Ecto neural progenitor cell (in vitro differentiated cells): Measurements from ENCODE around the gene COX4I1.
"Not testable (repeated sequence)": the region's sequence is repeated elsewhere in the genome, so short reads cannot be mapped to it uniquely, and the experiment has no call there.

Source experiments
- DNase-seq: peaks from one replicate; pipeline ENCODE4 v3.0.0-alpha.2; 2018; ENCODE audit warnings: low spot score

COX4I1 gene

DNA sequence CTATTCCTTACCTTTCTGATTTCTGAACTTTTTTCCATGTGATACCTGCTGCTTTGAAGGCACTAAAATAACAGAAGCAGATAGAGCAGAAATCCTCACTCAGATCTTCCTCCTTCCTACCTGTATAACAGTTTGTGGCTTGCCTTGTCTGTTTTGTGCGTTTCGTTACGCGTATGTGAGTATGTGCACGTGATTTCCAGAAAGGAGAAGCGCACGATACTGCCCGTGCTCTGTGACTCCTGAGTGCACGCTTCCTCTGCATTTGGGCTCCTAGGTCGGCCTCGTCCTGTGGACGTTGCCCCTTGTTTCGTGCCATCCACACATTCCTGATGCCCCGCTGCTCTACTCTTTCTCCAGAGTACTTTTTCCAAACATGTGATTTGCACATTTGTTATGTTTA, 4.1 kb downstream of the COX4I1 start:
- DNase-seq = no peak

- no peak for DNase-seq
Measured at GRCh38 chr16:85805442-85806045, 6.0 kb downstream of the COX4I1 start.

- no peak for DNase-seq
Measured at GRCh38 chr16:85806539-85806938, 7.0 kb downstream of the COX4I1 start.

DNA sequence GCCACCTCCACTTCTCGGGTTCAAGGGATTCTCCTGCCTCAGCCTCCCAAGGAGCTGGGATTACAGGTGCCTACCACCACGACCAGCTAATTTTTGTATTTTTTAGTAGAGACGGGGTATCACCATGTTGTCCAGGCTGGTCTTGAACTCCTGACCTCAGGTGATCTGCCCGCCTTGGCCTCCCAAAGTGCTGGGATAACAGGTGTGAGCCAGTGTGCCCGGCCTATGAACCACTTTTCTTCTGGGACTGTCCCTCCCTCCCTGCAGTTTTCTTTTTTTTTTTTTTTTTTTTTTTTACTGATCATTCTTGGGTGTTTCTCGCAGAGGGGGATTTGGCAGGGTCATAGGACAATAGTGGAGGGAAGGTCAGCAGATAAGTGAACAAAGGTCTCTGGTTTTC, 7.8 kb downstream of the COX4I1 start:
- not testable (repeated sequence) for DNase-seq

DNA sequence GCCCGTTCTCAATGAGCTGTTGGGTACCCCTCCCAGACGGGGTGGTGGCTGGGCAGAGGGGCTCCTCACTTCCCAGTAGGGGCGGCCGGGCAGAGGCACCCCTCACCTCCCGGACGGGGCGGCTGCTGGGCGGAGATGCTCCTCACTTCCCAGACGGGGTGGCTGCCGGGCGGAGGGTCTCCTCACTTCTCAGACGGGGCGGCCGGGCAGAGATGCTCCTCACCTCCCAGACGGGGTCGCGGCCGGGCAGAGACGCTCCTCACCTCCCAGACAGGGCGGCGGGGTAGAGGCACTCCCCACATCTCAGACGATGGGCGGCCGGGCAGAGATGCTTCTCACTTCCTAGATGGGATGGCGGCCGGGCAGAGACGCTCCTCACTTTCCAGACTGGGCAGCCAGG, 8.6 kb downstream of the COX4I1 start:
- not testable (repeated sequence) for DNase-seq

GRCh38 chr16:85808926-85809325, 9.4 kb downstream of the COX4I1 start:
- no peak for DNase-seq

DNA sequence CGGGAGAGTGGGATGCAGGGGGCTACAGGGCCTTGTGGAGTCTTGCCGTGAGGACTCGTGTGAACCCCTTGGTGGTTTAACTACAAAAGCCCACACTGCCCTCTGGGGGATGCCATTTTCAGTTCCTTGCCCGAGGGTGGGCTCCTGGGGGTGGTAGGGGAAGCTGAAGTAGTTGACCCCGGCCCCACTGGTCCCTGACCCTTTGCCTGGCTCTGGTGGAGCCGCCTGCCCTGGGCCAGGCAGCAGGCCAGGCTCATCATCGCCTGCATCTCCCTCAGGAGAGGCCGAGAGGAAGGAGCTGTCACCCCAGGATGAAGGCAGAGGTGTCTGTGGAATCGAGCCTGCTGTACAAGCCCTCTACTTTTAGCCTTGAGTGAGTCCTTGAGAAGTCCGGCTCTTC, 10.2 kb downstream of the COX4I1 start:
- no peak for DNase-seq

DNA sequence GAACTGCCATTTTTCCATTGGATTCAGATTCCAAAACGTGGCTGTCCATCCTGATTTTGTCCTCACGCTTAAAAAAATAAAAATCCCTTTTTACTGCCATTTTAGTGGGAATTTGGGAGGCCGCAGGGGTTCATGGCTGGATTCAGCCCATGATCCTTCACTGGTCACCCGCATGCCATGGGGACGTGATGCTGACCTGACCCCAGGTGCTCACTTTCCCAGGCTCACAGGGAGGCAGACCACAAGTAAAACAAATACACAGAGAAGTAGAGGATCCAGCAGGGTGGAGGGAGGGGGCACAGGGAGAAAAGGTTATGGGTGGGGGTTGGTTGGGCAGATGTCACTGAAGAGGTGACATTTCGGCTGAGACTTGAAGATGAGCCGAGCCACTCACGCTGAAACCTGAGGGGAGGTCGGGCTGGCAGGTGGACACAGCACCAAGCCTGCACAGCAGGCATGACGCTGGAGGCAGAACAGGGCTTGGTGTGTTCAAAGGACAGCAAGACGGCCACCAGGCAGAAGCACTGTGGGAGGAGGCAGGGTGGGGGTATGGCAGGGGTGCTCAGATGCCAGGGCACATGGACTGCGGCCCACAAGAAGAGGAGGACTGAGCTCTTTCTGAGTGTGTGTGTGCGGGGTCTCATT, 10.7 kb downstream of the COX4I1 start:
- no peak for DNase-seq

DNA sequence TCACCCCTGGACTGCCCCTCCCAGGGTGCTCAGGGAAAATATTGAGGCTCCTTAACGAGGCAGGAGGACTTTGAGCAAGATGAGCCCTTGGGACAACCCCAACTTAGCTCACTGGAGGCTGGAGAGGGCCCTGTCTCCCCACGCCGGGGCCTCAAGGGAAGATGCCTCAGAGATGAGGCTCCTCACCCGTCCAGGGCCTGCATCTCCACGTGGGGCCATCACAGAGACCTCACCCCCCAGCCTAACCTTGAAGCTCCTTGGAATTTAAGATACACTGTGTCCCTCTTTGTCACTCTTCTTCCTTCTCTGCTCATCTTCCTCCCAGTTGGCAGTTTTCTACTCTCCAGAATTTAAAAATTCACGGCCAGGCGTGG, 11.2 kb downstream of the COX4I1 start:
- no peak for DNase-seq

GRCh38 chr16:85812031-85812807, 12.7 kb downstream of the COX4I1 start:
- DNase-seq = no peak

- no peak for DNase-seq
Measured at GRCh38 chr16:85812811-85813700, 13.6 kb downstream of the COX4I1 start.

GRCh38 chr16:85816159-85816558, 16.7 kb downstream of the COX4I1 start:
- no peak for DNase-seq

DNA sequence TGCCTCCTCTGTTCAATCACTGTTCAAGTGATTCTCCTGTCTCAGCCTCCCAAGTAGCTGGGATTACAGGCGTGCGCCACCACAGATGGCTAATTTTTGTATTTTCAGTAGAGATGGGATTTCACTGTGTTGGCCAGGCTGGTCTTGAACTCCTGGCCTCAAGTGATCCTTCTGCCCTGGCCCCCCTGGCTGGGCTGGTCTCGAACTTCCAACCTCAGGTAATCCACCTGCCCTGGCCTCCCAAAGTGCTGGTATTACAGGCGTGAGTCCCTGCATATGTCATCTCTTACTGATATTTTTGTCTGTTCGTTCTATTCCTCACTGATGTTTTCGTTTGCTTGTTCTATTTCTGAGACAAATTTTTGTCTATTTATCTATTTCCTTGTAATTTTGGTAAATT, 17.7 kb downstream of the COX4I1 start:
- not testable (repeated sequence) for DNase-seq

GRCh38 chr16:85819245-85819644, 19.8 kb downstream of the COX4I1 start:
- peak; percentile 91 for DNase-seq

DNA sequence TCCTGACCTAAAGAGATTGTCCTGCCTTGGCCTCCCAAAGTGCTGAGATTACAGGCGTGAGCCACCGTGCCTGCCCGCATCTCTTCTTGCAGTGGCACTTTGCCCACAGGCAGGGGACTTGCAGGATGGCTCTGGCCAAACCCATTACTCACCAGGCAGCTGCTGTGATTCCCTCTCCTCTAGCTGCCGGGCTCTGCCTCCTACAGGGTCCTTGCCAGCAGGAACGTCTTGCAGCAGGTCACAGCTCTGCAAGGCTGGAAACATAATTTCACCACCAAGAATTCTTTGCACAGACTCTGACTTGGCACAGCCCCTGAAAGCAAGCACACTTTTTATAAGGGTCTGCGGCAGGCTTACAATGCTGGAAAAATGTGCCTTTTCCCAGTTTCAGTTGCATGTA, 20.3 kb downstream of the COX4I1 start:
- no peak for DNase-seq

- no peak for DNase-seq
Measured at GRCh38 chr16:85820604-85821372, 21.3 kb downstream of the COX4I1 start.

- peak; percentile 91 for DNase-seq
Measured at GRCh38 chr16:85821390-85822135, 22.1 kb downstream of the COX4I1 start.

GRCh38 chr16:85822145-85822544, 22.6 kb downstream of the COX4I1 start:
- no peak for DNase-seq

- DNase-seq = no peak
Measured at GRCh38 chr16:85823328-85823920, 23.9 kb downstream of the COX4I1 start.
